ENCODE data around the gene MYO15B. TPM values are rescaled to one million over a fixed set of nuclear protein-coding genes. Genes with fewer than 3 reads are reported as not detected.

Gene MYO15B
- total and polyA plus RNA-seq, 8 donors = 67.7 to 515 (median 150) TPM

- Histone ChIP-seq H3K4me3 (no peak overlapping the region), H3K9me3 (no peaks in the 10 kb centered on the region), H3K27me3 (no peaks in the 10 kb centered on the region), H3K27ac (no peak overlapping the region), H3K4me1 (peaks cover 0 to 27% (median 8%) of the 10 kb centered on the region in 4 donors), H3K36me3 (peaks cover 19 to 59% (median 54%) of the 10 kb centered on the region in 4 donors)
- TF ChIP-seq POLR2AphosphoS5 (IDR thresholded peaks at IDR 0.05) (no peak), EP300 (IDR thresholded peaks at IDR 0.05) (no peak), CTCF (IDR thresholded peaks at IDR 0.05) (no peak), POLR2A (IDR thresholded peaks at IDR 0.05) (no peak)
- no peak for DNase-seq
- intact Hi-C loops (cut with DNase I; ENCODE audit: low total_unique reads) = no loop called here
- WGBS, 5 donors = 85 to 88% (median 87%) methylated on average over 19 to 29 of the region's 29 CpGs
These were observed 13.1 kb upstream of the MYO15B start for GRCh38 chr17:75574404-75575036.

- Histone ChIP-seq H3K4me3 (no peak overlapping the region), H3K27ac (no peak overlapping the region), H3K27me3 (no peaks in the 10 kb centered on the region), H3K4me1 (peaks cover 0 to 27% (median 8%) of the 10 kb centered on the region in 4 donors), H3K9me3 (no peaks in the 10 kb centered on the region), H3K36me3 (peaks cover 12 to 53% (median 48%) of the 10 kb centered on the region in 4 donors)
- 82 to 96% (median 91%) methylated on average over 10 of the region's 10 CpGs for WGBS, 5 donors
- TF ChIP-seq EP300 (IDR thresholded peaks at IDR 0.05) (no peak), POLR2A (IDR thresholded peaks at IDR 0.05) (no peak), POLR2AphosphoS5 (IDR thresholded peaks at IDR 0.05) (no peak)
- intact Hi-C loops (cut with DNase I; ENCODE audit: low total_unique reads) = no loop called here
- no peak for DNase-seq
These were observed 12.4 kb upstream of the MYO15B start for GRCh38 chr17:75575197-75575596.

- peaks cover 10 to 47% (median 42%) of the 10 kb centered on the region in 4 donors for H3K36me3 ChIP-seq
- TF ChIP-seq EP300 (IDR thresholded peaks at IDR 0.05) (no peak), POLR2AphosphoS5 (IDR thresholded peaks at IDR 0.05) (no peak), CTCF (IDR thresholded peaks at IDR 0.05) (no peak), POLR2A (IDR thresholded peaks at IDR 0.05) (no peak)
- no peak overlapping the region for H3K4me3 ChIP-seq
- H3K9me3 ChIP-seq = no peaks in the 10 kb centered on the region
- intact Hi-C loops (cut with DNase I; ENCODE audit: low total_unique reads) = no loop called here
- WGBS, 5 donors = 69 to 93% (median 91%) methylated on average over 11 of the region's 11 CpGs
- peak overlapping the region in 2 of 5 donors; percentile 6 to 8 for H3K27ac ChIP-seq
- peaks cover 0 to 25% (median 7%) of the 10 kb centered on the region in 4 donors for H3K4me1 ChIP-seq
- DNase-seq = no peak
- H3K27me3 ChIP-seq = no peaks in the 10 kb centered on the region
These were observed 11.9 kb upstream of the MYO15B start for GRCh38 chr17:75575728-75576127.

GRCh38 chr17:75576661-75577060 is 10.9 kb upstream of the MYO15B start:
- Histone ChIP-seq H3K36me3 (peaks cover 8 to 38% (median 33%) of the 10 kb centered on the region in 4 donors), H3K27me3 (no peaks in the 10 kb centered on the region), H3K27ac (peak overlapping the region in 4 of 5 donors; percentile 12 to 25 (median 20)), H3K9me3 (no peaks in the 10 kb centered on the region), H3K4me3 (no peak overlapping the region), H3K4me1 (peaks cover 0 to 16% (median 4%) of the 10 kb centered on the region in 4 donors)
- intact Hi-C loops (cut with DNase I; ENCODE audit: low total_unique reads) = no loop called here
- peak; percentile 35 to 53 for DNase-seq
- 45 to 82% (median 51%) methylated on average over 13 to 15 of the region's 15 CpGs for WGBS, 5 donors
- peak in 1 of 3 donors; percentile 31 for TF ChIP-seq POLR2AphosphoS5 (IDR thresholded peaks at IDR 0.05)
- TF ChIP-seq CTCF (IDR thresholded peaks at IDR 0.05) = no peak
- TF ChIP-seq POLR2A (IDR thresholded peaks at IDR 0.05) = no peak

All from stomach (tissue), 9 donors.